GM13977 (cell line): ENCODE measurements around the gene RAB6A.

Experiments used
- DNase-seq: peaks from one replicate; pipeline ENCODE4 v3.0.0; 2012; ENCODE audit warnings: low spot score
- in situ Hi-C: fragments of 300-500 bp; cut with MboI; formaldehyde crosslinking; loops from one replicate; pipeline ENCODE4 v1.12.0; 2022; ENCODE audit warnings: low sequenced_read_pairs, low pct_unique_long_range_greater_than_20kb, mixed read lengths, inconsistent platforms; ENCODE audit not compliant: unreplicated experiment
- TF ChIP-seq, protein P1 (sequence below): IDR thresholded peaks from 2 replicates; pipeline ENCODE4 v1.5.1; 2012; ENCODE audit warnings: mild to moderate bottlenecking, control low read depth; ENCODE audit not compliant: insufficient read depth; ENCODE audit errors: extremely low read depth, missing control alignments

RAB6A gene

DNA sequence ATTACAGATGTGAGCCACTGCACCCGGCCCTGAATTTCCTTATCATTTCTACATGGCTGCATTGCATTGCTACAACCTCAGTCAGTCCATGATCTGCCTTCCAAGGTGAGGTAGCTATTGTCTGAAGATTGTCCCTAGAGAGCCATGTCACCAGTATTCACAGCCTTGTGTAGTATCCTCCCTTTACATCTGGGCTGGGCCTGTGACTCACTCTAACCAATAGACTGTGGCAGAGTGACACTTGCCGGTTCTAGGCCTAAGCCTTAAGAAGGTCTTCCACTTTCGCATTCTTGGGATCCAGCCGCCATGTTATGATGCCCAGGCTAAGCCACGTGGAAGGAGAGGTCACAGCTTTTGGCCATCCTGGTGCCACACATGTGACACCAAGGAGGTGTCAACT lies 124.6 kb downstream of the RAB6A start:
- in situ Hi-C loops, result no loop called here
- DNase-seq, result no peak
- TF ChIP-seq, protein P1, sequence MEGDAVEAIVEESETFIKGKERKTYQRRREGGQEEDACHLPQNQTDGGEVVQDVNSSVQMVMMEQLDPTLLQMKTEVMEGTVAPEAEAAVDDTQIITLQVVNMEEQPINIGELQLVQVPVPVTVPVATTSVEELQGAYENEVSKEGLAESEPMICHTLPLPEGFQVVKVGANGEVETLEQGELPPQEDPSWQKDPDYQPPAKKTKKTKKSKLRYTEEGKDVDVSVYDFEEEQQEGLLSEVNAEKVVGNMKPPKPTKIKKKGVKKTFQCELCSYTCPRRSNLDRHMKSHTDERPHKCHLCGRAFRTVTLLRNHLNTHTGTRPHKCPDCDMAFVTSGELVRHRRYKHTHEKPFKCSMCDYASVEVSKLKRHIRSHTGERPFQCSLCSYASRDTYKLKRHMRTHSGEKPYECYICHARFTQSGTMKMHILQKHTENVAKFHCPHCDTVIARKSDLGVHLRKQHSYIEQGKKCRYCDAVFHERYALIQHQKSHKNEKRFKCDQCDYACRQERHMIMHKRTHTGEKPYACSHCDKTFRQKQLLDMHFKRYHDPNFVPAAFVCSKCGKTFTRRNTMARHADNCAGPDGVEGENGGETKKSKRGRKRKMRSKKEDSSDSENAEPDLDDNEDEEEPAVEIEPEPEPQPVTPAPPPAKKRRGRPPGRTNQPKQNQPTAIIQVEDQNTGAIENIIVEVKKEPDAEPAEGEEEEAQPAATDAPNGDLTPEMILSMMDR, result no peak

DNA sequence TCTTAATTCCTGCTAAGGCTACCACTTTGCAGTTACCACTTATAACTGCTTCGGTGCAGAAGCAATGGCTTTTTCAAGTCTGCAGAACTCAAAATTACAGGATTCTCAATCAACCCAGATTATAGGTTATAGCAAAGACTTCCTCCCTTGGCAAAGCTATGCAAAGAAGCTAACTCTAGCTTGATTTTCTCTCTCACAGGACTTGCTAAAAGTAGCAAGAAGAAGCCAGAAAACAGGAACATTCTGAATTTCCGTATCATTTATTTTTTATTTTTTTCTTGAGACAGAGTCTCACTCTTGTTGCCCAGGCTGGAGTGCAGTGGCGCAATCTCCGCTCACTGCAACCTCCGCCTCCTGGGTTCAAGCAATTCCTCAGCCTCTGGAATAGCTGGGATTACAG lies 125.2 kb downstream of the RAB6A start:
- in situ Hi-C loops, result no loop called here
- no peak for DNase-seq
- TF ChIP-seq, protein P1, result no peak

DNA sequence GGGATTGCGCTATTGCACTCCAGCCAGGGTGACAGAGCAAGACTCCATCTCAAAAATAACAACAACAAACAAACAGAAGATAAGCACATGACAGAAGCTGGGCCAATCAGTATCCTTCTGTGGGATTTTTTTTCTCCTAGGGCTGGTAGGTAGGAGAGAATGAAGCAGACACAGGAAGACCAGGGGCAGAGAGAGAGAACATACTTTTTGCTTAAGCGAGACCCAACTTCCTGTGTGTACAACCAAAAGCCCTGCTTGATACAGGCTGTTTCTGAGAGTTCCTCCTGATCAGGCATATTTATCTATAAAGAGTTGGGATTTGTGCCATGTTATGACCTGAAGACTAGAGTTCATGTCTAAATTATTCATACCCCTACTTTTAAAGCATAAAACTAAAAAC lies 126.9 kb downstream of the RAB6A start:
- TF ChIP-seq, protein P1, result no peak
- DNase-seq, result no peak
- in situ Hi-C loops, result no loop called here

DNA sequence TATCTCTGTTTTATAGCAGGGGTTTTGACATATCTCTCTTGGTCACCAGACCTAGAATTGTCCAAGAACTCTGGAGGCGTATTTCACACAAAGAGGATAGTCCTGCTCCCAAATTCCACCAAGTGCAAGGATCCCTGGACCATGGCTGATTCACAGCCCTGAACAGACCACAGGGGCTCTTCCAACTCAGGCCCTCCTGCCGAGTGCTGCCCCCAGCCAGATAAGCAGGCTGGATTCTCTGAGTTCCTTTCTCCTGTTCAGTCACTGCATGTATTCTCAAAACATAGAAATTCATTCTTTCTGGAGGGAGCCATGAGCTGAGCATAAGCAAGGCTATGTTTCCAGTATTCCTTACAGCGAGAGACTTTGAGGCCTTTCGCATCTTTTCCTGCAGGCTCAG lies 127.9 kb downstream of the RAB6A start:
- in situ Hi-C loops, result no loop called here
- no peak for DNase-seq
- TF ChIP-seq, protein P1, result no peak

DNA sequence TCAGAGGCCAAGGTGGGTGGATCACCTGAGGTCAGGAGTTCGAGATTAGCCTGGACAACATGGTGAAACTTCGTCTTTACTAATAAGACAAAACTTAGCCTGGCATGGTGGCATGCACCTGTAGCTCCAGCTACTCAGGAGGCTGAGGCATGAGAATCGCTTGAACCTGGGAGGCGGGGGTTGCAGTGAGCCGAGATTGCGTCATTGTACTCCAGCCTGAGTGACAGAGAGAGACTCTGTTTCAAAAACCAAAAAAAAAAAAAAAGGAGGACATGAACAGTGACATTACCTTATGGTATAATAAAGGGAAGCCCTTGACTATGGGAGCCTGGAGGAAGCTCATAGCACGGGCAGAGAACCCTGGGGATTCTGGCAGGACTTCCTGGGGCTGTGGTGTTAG lies 131.0 kb downstream of the RAB6A start:
- DNase-seq, result no peak
- in situ Hi-C loops, result no loop called here
- TF ChIP-seq, protein P1, result no peak

DNA sequence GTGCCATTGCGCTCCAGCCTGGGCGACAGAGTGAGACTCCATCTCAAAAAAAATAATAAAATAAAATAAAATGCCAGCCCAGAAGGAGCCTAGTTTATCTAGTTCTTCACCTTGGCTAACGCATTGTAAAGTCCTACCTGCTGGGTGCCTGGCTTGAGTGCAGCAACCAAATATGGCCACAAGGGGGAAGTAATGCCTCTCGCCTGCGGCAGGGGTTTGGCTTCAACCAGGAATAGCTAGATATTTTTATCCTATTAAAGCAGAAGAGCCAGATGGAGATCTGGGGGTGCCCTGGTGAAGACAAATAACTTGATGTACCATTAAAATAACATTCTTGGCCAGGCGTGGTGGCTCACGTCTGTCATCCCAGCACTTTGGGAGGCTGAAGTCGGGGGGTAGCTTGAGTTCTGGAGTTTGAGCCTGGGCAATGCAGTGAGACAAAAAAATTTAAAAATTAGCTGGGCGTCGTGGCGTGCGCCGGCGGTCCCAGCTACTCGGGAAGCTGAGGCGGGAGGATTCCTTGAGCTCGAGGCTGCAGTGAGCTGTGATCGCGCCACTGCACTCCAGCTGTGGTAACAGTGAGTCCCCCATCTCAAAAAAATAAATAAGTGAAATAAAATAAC lies 135.1 kb downstream of the RAB6A start:
- in situ Hi-C loops, result no loop called here
- DNase-seq, result peak; percentile 80

More for the DNA sequence above, 135.1 kb downstream of the RAB6A start:
- TF ChIP-seq, protein P1, result peak; percentile 87
